GM18526 (cell line): Measurements from ENCODE around the gene DST.

Source experiments
- POLR2A ChIP-seq: IDR thresholded peaks from 3 replicates; pipeline ENCODE4 v1.6.1; 2011; ENCODE audit not compliant: insufficient read length; ENCODE audit errors: extremely low read depth

DST gene

GRCh38 chr6:56613247-56613851, 29.3 kb downstream of the DST start:
- TF ChIP-seq POLR2A = no peak

- TF ChIP-seq POLR2A = no peak
These were observed 34.4 kb downstream of the DST start for GRCh38 chr6:56608332-56608731.

DNA sequence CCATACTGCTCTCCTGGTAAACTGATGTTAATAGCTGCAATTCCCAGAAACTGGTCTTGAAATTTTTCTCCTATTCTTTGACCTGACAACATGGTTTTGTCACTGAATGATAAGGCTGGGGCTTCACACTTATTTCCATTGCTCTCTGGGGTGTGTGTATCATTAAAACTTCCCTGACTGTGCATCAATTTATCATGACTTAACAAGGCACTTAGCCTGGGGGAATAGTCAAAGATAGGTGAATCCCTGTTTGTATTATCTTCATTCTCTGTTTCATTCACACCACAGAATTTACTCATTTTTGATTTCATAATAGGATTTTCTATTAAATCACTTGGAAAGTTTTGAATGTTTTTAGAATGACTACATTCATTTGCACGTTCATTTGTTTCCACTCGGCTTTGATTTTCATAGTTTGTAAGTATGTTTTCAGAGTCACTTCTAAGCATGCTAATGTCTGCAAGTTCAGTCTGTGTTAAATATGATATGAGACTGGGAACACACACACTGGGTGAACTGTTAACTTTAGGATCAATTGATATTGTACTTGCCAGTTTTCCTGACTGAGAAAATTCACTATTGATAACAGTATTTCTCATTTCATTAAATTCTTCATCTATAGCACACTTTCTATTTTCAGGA, 35.5 kb downstream of the DST start:
- no peak for TF ChIP-seq POLR2A

DNA sequence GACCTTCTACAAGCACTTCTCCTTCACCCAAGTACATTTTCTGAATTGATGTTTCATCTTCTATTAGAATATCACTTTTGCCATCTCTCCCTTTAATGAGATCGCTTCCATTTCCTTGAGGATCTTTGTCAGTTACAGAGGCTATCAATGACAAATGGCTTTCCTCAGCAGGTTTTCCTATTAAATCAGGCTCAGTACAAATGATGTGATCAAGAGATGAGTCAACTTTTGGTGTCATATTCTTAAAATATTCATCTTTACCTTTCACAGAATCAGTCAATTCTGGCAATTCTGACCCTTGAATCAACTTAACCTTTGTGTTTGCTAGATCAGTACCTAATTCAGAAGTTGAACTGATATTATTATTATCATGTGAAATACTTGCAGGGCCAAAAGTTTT, 37.3 kb downstream of the DST start:
- TF ChIP-seq POLR2A = no peak

DNA sequence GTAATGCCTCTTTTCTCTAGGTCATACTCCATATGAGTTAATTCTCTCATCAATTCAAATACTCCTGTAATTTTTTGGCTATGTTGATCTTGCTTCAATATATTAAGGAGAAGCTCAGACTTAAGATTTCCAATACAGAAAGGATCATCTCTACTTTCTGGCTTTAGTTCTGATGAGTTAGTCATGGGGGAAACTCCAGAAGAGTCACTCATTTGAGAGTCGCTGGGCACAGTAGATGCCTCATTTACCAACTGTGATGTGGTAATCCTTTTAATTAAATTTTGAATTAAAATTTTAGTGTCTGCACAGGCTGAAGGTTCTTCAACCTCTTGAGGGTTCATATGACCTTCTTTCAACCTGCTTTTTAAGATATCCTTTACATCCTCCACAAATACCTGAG, 38.5 kb downstream of the DST start:
- TF ChIP-seq POLR2A = no peak

DNA sequence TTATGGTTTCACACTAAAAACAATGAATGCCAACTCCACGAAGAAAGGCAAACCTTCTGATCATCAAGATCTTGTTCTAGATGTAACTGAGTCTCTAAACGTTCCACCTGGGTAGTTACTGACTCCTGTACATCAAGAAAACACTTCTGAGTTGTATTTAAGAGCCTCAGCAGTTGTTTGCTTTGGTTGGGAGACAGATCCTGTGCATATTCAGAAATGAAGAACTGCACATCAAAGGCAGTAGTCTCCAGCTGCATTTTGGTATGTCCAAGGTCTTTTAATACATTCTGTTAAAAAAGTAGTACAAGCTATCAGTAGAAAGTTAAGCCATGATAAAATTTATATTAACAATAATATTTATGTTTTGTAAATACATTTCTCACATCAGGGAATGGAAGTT, 41.3 kb downstream of the DST start:
- TF ChIP-seq POLR2A = no peak

GRCh38 chr6:56595490-56596122, 47.1 kb downstream of the DST start:
- no peak for TF ChIP-seq POLR2A

GRCh38 chr6:56594699-56595098, 48.0 kb downstream of the DST start:
- TF ChIP-seq POLR2A = no peak

GRCh38 chr6:56593801-56594318, 48.8 kb downstream of the DST start:
- no peak for TF ChIP-seq POLR2A

GRCh38 chr6:56582236-56582635, 60.5 kb downstream of the DST start:
- no peak for TF ChIP-seq POLR2A

DNA sequence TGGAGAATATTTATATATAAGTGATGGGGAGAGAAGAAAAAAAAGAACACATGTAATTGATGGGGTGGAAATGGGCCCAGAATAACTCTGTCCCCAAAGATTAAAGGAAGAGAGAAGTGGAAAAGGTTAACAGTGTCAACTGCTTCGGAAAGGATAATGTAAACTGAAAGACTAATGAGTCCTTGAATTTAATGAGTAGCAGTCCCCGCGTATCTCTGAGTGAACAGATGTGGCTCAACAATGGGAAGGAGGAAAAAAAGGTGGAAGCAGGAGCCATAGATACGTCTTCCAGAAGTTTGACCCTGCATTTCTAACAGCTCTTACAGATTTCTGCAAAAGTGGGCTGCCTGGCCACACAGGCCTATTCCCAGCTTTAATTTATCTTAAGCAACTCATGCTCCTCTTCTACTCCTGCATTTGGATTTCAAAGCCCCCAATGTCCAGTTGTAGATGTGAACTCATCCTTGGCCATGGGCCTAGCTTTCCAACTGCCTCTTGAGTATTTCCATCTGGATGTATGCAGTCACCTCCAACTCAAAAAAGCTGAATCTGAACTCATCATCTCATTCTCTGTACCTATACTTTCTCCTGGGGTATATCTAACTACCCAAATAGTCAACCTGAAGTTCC, 61.3 kb downstream of the DST start:
- TF ChIP-seq POLR2A = no peak

- TF ChIP-seq POLR2A = no peak
These were observed 62.4 kb downstream of the DST start for GRCh38 chr6:56580271-56580670.

GRCh38 chr6:56579155-56579851, 63.4 kb downstream of the DST start:
- no peak for TF ChIP-seq POLR2A

DNA sequence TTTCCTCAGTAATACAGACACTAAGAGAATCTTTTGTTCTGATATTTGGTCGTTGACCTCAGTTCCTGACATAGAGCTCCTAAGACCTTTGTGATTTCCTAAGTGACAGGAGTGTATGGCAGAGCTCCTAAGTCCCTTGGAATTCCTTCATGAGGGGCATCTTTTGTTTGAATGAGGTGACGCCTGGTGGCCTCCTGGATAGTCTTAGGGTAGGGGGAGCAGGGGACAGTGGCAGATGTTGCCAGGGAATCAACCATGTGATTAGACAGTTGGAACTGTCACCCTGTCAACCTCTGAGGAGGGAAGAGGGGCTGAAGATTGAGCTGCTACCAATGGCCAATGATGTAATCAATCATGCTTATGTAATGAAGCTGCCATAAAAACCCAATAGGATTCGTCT, 67.0 kb downstream of the DST start:
- no peak for TF ChIP-seq POLR2A

DNA sequence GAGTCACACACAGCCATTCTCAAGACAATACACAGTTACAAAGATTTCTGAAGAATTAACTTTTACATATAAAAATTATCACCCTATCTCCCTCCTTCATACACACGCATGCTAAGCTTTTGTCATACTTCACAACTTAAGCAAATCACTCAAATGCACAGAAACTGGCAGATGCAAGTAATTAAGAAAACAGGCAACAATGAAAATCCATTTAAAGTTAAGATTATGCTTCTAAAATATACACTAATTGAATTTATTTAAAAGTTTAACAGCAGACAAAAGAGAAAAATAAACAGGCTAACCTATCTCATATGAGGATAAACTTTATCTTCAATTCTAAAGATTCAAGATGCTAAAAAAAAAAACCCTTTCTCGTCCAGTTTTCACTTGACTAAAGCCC, 68.4 kb downstream of the DST start:
- TF ChIP-seq POLR2A = no peak

GRCh38 chr6:56573624-56574023, 69.1 kb downstream of the DST start:
- no peak for TF ChIP-seq POLR2A
